Endothelial cell of umbilical vein (primary cell): ENCODE data around the gene CALCOCO1. TPM values are rescaled to one million over a fixed set of nuclear protein-coding genes. Genes with fewer than 3 reads are reported as not detected.

ENCODE experiments used
- BruUV-seq: library from RNA; stranded (reverse); fragments of 400-500 nt; replicated peaks from 2 replicates; lab custom pipeline; 2021; lab: Mats Ljungman, UMichigan
- CTCF ChIA-PET: fragments of 300-600, 350-600 bp; sonication (Branson Sonifier 250); formaldehyde crosslinking; loops from one replicate; lab custom pipeline; 2021; ENCODE audit warnings: antibody characterized with exemption, inconsistent platforms; lab: Charles Lee
- POLR2A ChIA-PET: fragments of 300-600, 350-600 bp; sonication (Branson Sonifier 250); formaldehyde crosslinking; loops from one replicate; lab custom pipeline; 2021; ENCODE audit warnings: antibody characterized with exemption, inconsistent platforms; lab: Charles Lee
- DNase-seq: peaks from one replicate; pipeline ENCODE4 v3.0.0-alpha.2; 2011; ENCODE audit warnings: low read depth, low spot score
- FAIRE-seq: peaks from 2 replicates; lab custom pipeline; 2011; peaks lifted over from hg19 to GRCh38; lab: Jason Lieb, UNC
- H2AFZ ChIP-seq: 2 replicates; pipeline ENCODE4 v1.6.0; 2012; ENCODE audit warnings: low read depth, low read length, control low read depth, inconsistent platforms
- H3K27ac ChIP-seq: 2 replicates; pipeline ENCODE4 v1.5.1; 2011; ENCODE audit warnings: low read depth, mild to moderate bottlenecking, control low read depth, low read length, moderate library complexity; ENCODE audit not compliant: insufficient read depth
- H3K27me3 ChIP-seq, 2 experiments: 2 replicates each; pipeline versions ENCODE4 v1.6.0 to v1.6.1; 2011; ENCODE audit warnings: low read length in 2 of 2, mixed read lengths in 1 of 2; ENCODE audit not compliant: control insufficient read depth in 2 of 2, insufficient read depth in 2 of 2
- H3K36me3 ChIP-seq, 2 experiments: 2 replicates in 1 of 2; 3 replicates in 1 of 2; pipeline ENCODE4 v1.5.1; 2011; ENCODE audit warnings: low read length in 2 of 2, mild to moderate bottlenecking in 1 of 2, moderate library complexity in 1 of 2; ENCODE audit not compliant: control insufficient read depth in 2 of 2, insufficient read depth in 2 of 2; ENCODE audit errors: extremely low read depth in 1 of 2
- H3K4me1 ChIP-seq: 3 replicates; pipeline ENCODE4 v1.5.1; 2011; ENCODE audit warnings: mild to moderate bottlenecking, low read length; ENCODE audit not compliant: control insufficient read depth, insufficient read depth; ENCODE audit errors: extremely low read depth
- H3K4me2 ChIP-seq: 2 replicates; pipeline ENCODE4 v1.6.1; 2011; ENCODE audit warnings: low read length, control low read depth, mixed read lengths; ENCODE audit not compliant: insufficient read depth
- H3K4me3 ChIP-seq, 3 experiments: fragments of 200-600 bp in 1 of 3; sonication (generic), shearing (Covaris generic) in 1 of 3; replicated peaks in 1 of 3; 2 replicates each; pipeline ENCODE4 v1.5.1; 2011 to 2016; ENCODE audit warnings: control low read depth in 3 of 3, low read length in 3 of 3, mild to moderate bottlenecking in 2 of 3, inconsistent platforms in 1 of 3, low read depth in 1 of 3, moderate library complexity in 1 of 3; ENCODE audit not compliant: insufficient read depth in 1 of 3
- H3K79me2 ChIP-seq: 2 replicates; pipeline ENCODE4 v1.6.0; 2012; ENCODE audit warnings: low read length, inconsistent platforms; ENCODE audit not compliant: control insufficient read depth, insufficient read depth
- H3K9ac ChIP-seq: replicated peaks from 2 replicates; pipeline ENCODE3; 2011; ENCODE audit warnings: low read length, control low read depth; ENCODE audit not compliant: insufficient read depth; ENCODE audit errors: extremely low read depth
- H3K9me1 ChIP-seq: replicated peaks from 3 replicates; pipeline ENCODE4 v1.6.0; 2011; ENCODE audit warnings: mild to moderate bottlenecking, low read length; ENCODE audit not compliant: control insufficient read depth, insufficient read depth; ENCODE audit errors: extremely low read depth
- H3K9me3 ChIP-seq: replicated peaks from 2 replicates; pipeline ENCODE4 v1.5.1; 2012; ENCODE audit warnings: low read length, inconsistent platforms; ENCODE audit not compliant: control insufficient read depth, insufficient read depth
- H4K20me1 ChIP-seq: replicated peaks from 2 replicates; pipeline ENCODE3; 2011; ENCODE audit warnings: mild to moderate bottlenecking, low read length; ENCODE audit not compliant: control insufficient read depth, insufficient read depth; ENCODE audit errors: extremely low read depth
- CTCF ChIP-seq, 2 donors: IDR thresholded peaks; 1 replicate in 1 of 2; 2 replicates in 1 of 2; pipeline ENCODE4 v1.5.1; 2011; ENCODE audit warnings: low read length in 2 of 2, mild to moderate bottlenecking in 2 of 2, moderate library complexity in 2 of 2, control low read depth in 1 of 2, inconsistent platforms in 1 of 2, low read depth in 1 of 2; ENCODE audit not compliant: insufficient read depth in 1 of 2; ENCODE audit errors: extremely low read depth in 1 of 2
- EZH2 ChIP-seq: IDR thresholded peaks from 2 replicates; pipeline ENCODE4 v1.6.1; 2012; ENCODE audit warnings: borderline replicate concordance, low read depth, mild to moderate bottlenecking, moderate library complexity, low read length, inconsistent platforms; ENCODE audit not compliant: severe bottlenecking
- FOS ChIP-seq: IDR thresholded peaks from 2 replicates; pipeline ENCODE4 v1.6.1; 2011; ENCODE audit warnings: mild to moderate bottlenecking, low read length, moderate library complexity, borderline replicate concordance; ENCODE audit not compliant: insufficient read depth
- GATA2 ChIP-seq: IDR thresholded peaks from 2 replicates; pipeline ENCODE4 v1.7.0; 2011; ENCODE audit warnings: low read depth, mild to moderate bottlenecking, moderate library complexity, mixed read lengths, low read length; ENCODE audit not compliant: insufficient read length, insufficient read depth
- JUN ChIP-seq: IDR thresholded peaks from 2 replicates; pipeline ENCODE4 v1.6.1; 2011; ENCODE audit warnings: borderline replicate concordance, low read depth; ENCODE audit not compliant: insufficient read length, insufficient read depth
- MAX ChIP-seq: IDR thresholded peaks from 2 replicates; pipeline ENCODE4 v1.6.1; 2011; ENCODE audit not compliant: insufficient read depth, insufficient read length
- MYC ChIP-seq: IDR thresholded peaks from one replicate; pipeline ENCODE4 v1.6.1; 2011; ENCODE audit warnings: mild to moderate bottlenecking, low read depth, low read length
- POLR2A ChIP-seq: IDR thresholded peaks from 2 replicates; pipeline ENCODE4 v1.6.1; 2012; ENCODE audit warnings: low read depth, mild to moderate bottlenecking, control low read depth, low read length
- POLR2AphosphoS5 ChIP-seq: IDR thresholded peaks from 2 replicates; pipeline ENCODE4 v1.6.1; 2012; ENCODE audit warnings: low read depth, mild to moderate bottlenecking, control low read depth, low read length, moderate library complexity; ENCODE audit not compliant: insufficient read depth
- dilution Hi-C: fragments of 300-500 bp; cut with MboI; formaldehyde crosslinking; loops from one replicate; pipeline ENCODE4 v1.15.0; 2019; ENCODE audit warnings: low sequenced_read_pairs; ENCODE audit not compliant: extremely low pct_ligation_motif_present
- intact Hi-C: fragments of 100-400 bp; cut with micrococcal nuclease; formaldehyde crosslinking; loops from one replicate; pipeline ENCODE4 v1.10.0; 2022
- polyA plus RNA-seq, 4 experiments: library from polyadenylated mRNA; depleted of rRNA in 3 of 4; stranded (reverse) in 3 of 4; unstranded in 1 of 4; fragments of >200 nt; gene quantifications; 2 replicates each; pipeline versions ENCODE4 v1.2.1 to v1.2.3, GENCODE V29; 2011 to 2012; ENCODE audit warnings: missing spikeins in 1 of 4
- total RNA-seq: library from RNA; stranded (reverse); gene quantifications from 2 replicates; pipeline ENCODE4 v1.2.3, GENCODE V29; 2021

CALCOCO1 gene
- total and polyA plus RNA-seq, 2 donors (not counting 3 experiments of a cell fraction or from before 2014, with no cell fraction given), result 70.9 to 135 TPM

DNA sequence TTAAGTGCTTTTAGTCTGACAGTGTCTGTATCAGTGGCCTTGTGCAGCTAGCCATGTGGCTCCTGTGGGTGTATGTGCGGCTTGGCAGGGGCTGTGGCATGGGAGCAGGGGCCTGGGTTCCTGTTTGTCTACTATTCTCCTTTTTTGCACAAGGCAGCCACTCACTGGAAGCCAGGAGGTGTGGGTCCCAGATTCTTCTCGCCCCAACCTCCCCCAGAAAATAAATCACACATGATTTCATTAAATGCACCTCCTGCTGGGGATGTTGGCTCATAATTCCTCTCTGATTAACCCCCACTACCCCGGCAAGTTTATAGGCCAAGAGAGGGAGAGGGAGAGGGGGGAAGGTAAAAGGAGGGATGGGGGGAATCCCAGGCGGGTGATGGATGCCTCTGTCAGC lies 17.6 kb downstream of the CALCOCO1 start:
- Histone ChIP-seq H3K27ac (no peak overlapping the region), H3K79me2 (no peaks in the 10 kb centered on the region), H3K4me3 (no peak overlapping the region), H3K4me1 (no peaks in the 10 kb centered on the region), H3K36me3 (peaks cover 0 to 23% of the 10 kb centered on the region in 2 experiments), H3K9me1 (no peaks in the 10 kb centered on the region), H4K20me1 (no peaks in the 10 kb centered on the region), H2AFZ (no peak overlapping the region), H3K27me3 (peaks cover 11 to 13% of the 10 kb centered on the region in 2 experiments), H3K4me2 (no peak overlapping the region), H3K9me3 (no peaks in the 10 kb centered on the region), H3K9ac (no peak overlapping the region)
- FAIRE-seq, result no peak
- intact Hi-C loops (no loop called here), dilution Hi-C loops (no loop called here)
- no peak for DNase-seq
- no TSS peak for BruUV-seq
- TF ChIP-seq EZH2 (no peak), POLR2AphosphoS5 (no peak), MAX (no peak), GATA2 (no peak), JUN (no peak), MYC (no peak), FOS (no peak), CTCF (IDR thresholded peaks at IDR 0.05; ENCODE audit: extremely low read depth in 1 of 2, insufficient read depth in 1 of 2, low read depth in 1 of 2, low read length in 2 of 2) (no peak), POLR2A (no peak)
- ChIA-PET CTCF (interaction anchor here (1.0 to 20.3 kb wide), 2 partner anchors 18 to 33 kb away, joined by 3 to 719 read pairs; no protein-coding TSS in a partner anchor), POLR2A (no interaction called here)
